Measurements from ENCODE around the gene WNT2B.

DNA sequence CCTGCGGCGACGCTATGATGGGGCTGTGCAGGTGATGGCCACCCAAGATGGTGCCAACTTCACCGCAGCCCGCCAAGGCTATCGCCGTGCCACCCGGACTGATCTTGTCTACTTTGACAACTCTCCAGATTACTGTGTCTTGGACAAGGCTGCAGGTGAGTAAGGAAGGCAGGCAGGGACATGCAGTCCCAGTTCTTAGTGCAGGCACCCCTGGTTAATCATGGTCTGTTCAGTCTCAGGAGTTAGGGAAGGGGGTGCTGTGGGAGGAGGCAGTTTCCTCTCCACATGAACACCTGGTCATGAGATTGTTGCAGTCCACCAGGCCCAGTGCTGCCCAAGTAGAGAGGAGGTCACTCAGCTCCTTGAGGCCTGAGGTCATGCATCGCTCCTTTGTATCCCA, 8.5 kb downstream of the WNT2B start:
- TF ChIP-seq EZH2 (IDR thresholded peaks at IDR 0.05; ENCODE audit: borderline replicate concordance, low read depth, low read length, severe bottlenecking), result no peak
- no peak for TF ChIP-seq CTCF (IDR thresholded peaks at IDR 0.05; ENCODE audit: extremely low read depth in 1 of 2, insufficient read depth in 1 of 2, low read depth in 1 of 2, low read length in 2 of 2)
- no peak for TF ChIP-seq POLR2A (IDR thresholded peaks at IDR 0.05; ENCODE audit: low read depth, low read length)
- TF ChIP-seq, protein P1, sequence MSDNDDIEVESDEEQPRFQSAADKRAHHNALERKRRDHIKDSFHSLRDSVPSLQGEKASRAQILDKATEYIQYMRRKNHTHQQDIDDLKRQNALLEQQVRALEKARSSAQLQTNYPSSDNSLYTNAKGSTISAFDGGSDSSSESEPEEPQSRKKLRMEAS (IDR thresholded peaks at IDR 0.05; ENCODE audit: insufficient read depth, insufficient read length), result no peak
- no peak for TF ChIP-seq POLR2AphosphoS5 (IDR thresholded peaks at IDR 0.05; ENCODE audit: insufficient read depth, low read depth, low read length)
- TF ChIP-seq FOS (IDR thresholded peaks at IDR 0.05; ENCODE audit: borderline replicate concordance, insufficient read depth, low read length), result no peak
- no peak for TF ChIP-seq MYC (IDR thresholded peaks at IDR 0.05; ENCODE audit: low read depth, low read length)
